Ovary (tissue), 3 donors: Measurements from ENCODE around the gene TAB2.

Source experiments
- CTCF ChIP-seq, 3 donors: fragments of 450-650 bp in 2 of 3; fragments of 200-600 bp in 1 of 3; IDR thresholded peaks; one replicate each; pipeline versions ENCODE4 v1.5.1 to v1.8.0; 2016 to 2022; ENCODE audit warnings: antibody characterized with exemption in 3 of 3, mild to moderate bottlenecking in 1 of 3
- EP300 ChIP-seq: sonication (generic); formaldehyde crosslinking; IDR thresholded peaks from one replicate; pipeline ENCODE4 v1.6.1; 2017; ENCODE audit warnings: antibody characterized with exemption
- POLR2A ChIP-seq: fragments of 450-650 bp; IDR thresholded peaks from one replicate; pipeline ENCODE4 v1.6.1; 2017; ENCODE audit warnings: antibody characterized with exemption, mild to moderate bottlenecking, moderate library complexity
- donor health status: DM: no; HTN: no; CAD: no.

DNA sequence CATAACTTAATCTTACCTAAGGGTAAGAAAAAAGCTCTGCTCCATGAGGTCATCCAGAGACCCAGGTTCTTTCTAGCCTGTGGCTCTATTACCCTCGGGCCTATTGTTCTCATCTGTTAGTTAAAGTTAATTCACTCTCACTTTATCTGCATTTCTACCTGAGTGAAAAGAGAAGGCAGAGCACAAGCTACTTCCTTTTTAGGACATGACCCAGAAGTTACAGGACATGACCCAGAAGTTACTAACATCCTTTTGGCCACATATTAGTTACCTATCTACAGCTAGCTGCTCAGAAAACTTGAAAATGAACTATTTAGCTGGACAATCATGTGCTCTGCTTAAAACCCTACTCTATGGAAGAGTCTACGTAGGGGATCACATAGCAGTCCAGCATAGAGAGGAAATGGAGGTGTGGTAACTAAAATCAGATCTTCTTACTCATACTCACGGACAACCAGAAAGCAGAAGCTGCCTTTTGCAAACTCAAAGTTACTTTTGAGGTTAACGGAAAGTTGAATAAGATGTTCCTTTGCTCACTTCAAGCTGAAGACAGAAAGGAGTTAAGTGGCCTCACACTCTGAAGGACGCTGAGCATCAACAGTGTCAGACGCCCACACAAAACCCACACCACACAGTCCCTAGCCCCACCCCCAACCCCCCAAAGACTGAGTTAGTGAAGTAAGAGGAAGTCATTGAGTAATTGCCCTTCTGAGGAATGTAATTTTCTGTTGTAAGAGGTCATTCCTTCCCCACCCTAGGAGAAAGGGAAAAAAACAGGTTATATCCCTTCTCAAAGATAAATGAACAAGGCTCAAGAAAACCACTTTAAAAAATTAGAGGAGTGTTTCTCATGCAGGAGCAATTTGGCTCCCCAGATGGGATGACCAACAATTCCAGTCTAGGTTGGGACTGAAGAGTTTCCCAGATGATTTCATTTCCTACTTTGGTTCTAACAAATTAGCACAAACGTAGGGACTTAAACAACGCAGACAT, 45.9 kb upstream of the TAB2 start:
- TF ChIP-seq CTCF (IDR thresholded peaks at IDR 0.05) (no peak), POLR2A (no peak), EP300 (no peak)
